H1 (cell line): ENCODE data around the gene SLC16A5. TPM values are rescaled to one million over a fixed set of nuclear protein-coding genes. Genes with fewer than 3 reads are reported as not detected.

Source experiments
- CTCF ChIA-PET: fragments of 300-600 bp; sonication (Branson Sonifier 250); formaldehyde crosslinking; loops from one replicate; lab custom pipeline; 2021; ENCODE audit not compliant: partially characterized antibody; lab: Charles Lee
- POLR2A ChIA-PET: fragments of 300-600 bp; sonication (Branson Sonifier 250); formaldehyde crosslinking; loops from one replicate; lab custom pipeline; 2021; ENCODE audit warnings: inconsistent platforms; ENCODE audit not compliant: partially characterized antibody; lab: Charles Lee
- DNase-seq, 2 experiments: peaks; one replicate each; pipeline versions ENCODE4 v3.0.0 to v3.0.0-alpha.2; 2010 to 2022; ENCODE audit warnings: low spot score in 2 of 2, low read depth in 1 of 2, mixed read lengths in 1 of 2
- FAIRE-seq: peaks from 2 replicates; lab custom pipeline; 2011; peaks lifted over from hg19 to GRCh38; lab: Jason Lieb, UNC
- H2AFZ ChIP-seq: 2 replicates; pipeline ENCODE4 v1.8.1; 2012; ENCODE audit warnings: low read length, inconsistent platforms
- H2AK5ac ChIP-seq: 2 replicates; pipeline ENCODE4 v1.6.1; 2013; ENCODE audit warnings: low read depth, low read length
- H2BK120ac ChIP-seq: replicated peaks from 2 replicates; pipeline ENCODE3; 2013; ENCODE audit warnings: low read depth, low read length, inconsistent platforms
- H2BK12ac ChIP-seq: 2 replicates; pipeline ENCODE4 v1.6.1; 2013; ENCODE audit warnings: low read depth, low read length
- H2BK15ac ChIP-seq: 2 replicates; pipeline ENCODE4 v1.6.1; 2013; ENCODE audit warnings: low read length
- H2BK20ac ChIP-seq: 2 replicates; pipeline ENCODE4 v1.6.1; 2013; ENCODE audit warnings: low read length
- H2BK5ac ChIP-seq: 2 replicates; pipeline ENCODE4 v1.6.1; 2013; ENCODE audit warnings: low read depth, low read length
- H3K14ac ChIP-seq: 2 replicates; pipeline ENCODE4 v1.6.1; 2013; ENCODE audit warnings: inconsistent platforms; ENCODE audit not compliant: insufficient read length
- H3K18ac ChIP-seq: 2 replicates; pipeline ENCODE4 v1.6.1; 2013; ENCODE audit warnings: low read length; ENCODE audit errors: extremely low read depth
- H3K23ac ChIP-seq: 2 replicates; pipeline ENCODE4 v1.6.1; 2013; ENCODE audit warnings: inconsistent platforms; ENCODE audit not compliant: insufficient read length
- H3K23me2 ChIP-seq: 2 replicates; pipeline ENCODE4 v1.6.1; 2013; ENCODE audit warnings: low read depth, low read length
- H3K27ac ChIP-seq: 2 replicates; pipeline ENCODE4 v1.6.1; 2011; ENCODE audit warnings: low read depth, low read length, inconsistent platforms
- H3K27me3 ChIP-seq, 4 experiments: replicated peaks in 1 of 4; 1 replicate in 1 of 4; 2 replicates in 3 of 4; pipeline versions ENCODE4 v1.6.1 to v1.8.1; 2011 to 2013; ENCODE audit warnings: low read length in 3 of 4, mild to moderate bottlenecking in 3 of 4, inconsistent platforms in 2 of 4, mixed read lengths in 2 of 4, moderate library complexity in 1 of 4; ENCODE audit not compliant: control insufficient read depth in 3 of 4, insufficient read depth in 3 of 4; ENCODE audit errors: extremely low read depth in 1 of 4
- H3K36me3 ChIP-seq, 4 experiments: 2 replicates each; pipeline versions ENCODE4 v1.6.1 to v1.8.1; 2011 to 2013; ENCODE audit warnings: mild to moderate bottlenecking in 4 of 4, low read length in 3 of 4, moderate library complexity in 2 of 4, control low read depth in 1 of 4, inconsistent platforms in 1 of 4; ENCODE audit not compliant: insufficient read depth in 4 of 4, control insufficient read depth in 2 of 4
- H3K4ac ChIP-seq: replicated peaks from 2 replicates; pipeline ENCODE3; 2013; ENCODE audit warnings: low read length, low read depth, mixed read lengths, inconsistent platforms; ENCODE audit not compliant: insufficient read length
- H3K4me1 ChIP-seq, 4 experiments: replicated peaks in 1 of 4; 1 replicate in 1 of 4; 2 replicates in 3 of 4; pipeline versions ENCODE4 v1.6.1 to v1.8.1; 2011 to 2013; ENCODE audit warnings: low read length in 3 of 4, inconsistent platforms in 2 of 4, mixed read lengths in 1 of 4; ENCODE audit not compliant: insufficient read depth in 4 of 4, control insufficient read depth in 3 of 4
- H3K4me2 ChIP-seq, 2 experiments: 2 replicates each; pipeline versions ENCODE4 v1.6.1 to v1.8.1; 2011 to 2013; ENCODE audit warnings: low read depth in 2 of 2, low read length in 2 of 2, control low read depth in 1 of 2, inconsistent platforms in 1 of 2, mild to moderate bottlenecking in 1 of 2; ENCODE audit not compliant: insufficient read depth in 1 of 2
- H3K4me3 ChIP-seq, 4 experiments: fragments of 200-600, 300-600 bp in 1 of 4; sonication (generic), shearing (Covaris generic), sonication (Bioruptor Twin) in 1 of 4; 2 replicates each; pipeline versions ENCODE4 v1.5.1 to v1.8.1; 2011 to 2016; ENCODE audit warnings: low read length in 4 of 4, low read depth in 3 of 4, control low read depth in 2 of 4, inconsistent platforms in 2 of 4, mild to moderate bottlenecking in 2 of 4, mixed read lengths in 1 of 4, moderate library complexity in 1 of 4; ENCODE audit not compliant: insufficient read depth in 2 of 4; ENCODE audit errors: extremely low read depth in 1 of 4
- H3K56ac ChIP-seq: replicated peaks from 2 replicates; pipeline ENCODE3; 2013; ENCODE audit warnings: low read depth, mild to moderate bottlenecking, mixed read lengths, low read length, inconsistent platforms; ENCODE audit not compliant: insufficient read length
- H3K79me1 ChIP-seq: 2 replicates; pipeline ENCODE4 v1.6.1; 2013; ENCODE audit warnings: low read depth, low read length, control low read depth
- H3K79me2 ChIP-seq, 2 experiments: 2 replicates each; pipeline versions ENCODE4 v1.6.1 to v1.8.1; 2012 to 2013; ENCODE audit warnings: low read length in 2 of 2, mild to moderate bottlenecking in 2 of 2, inconsistent platforms in 1 of 2; ENCODE audit not compliant: insufficient read depth in 2 of 2, control insufficient read depth in 1 of 2
- H3K9ac ChIP-seq, 4 experiments: replicated peaks in 1 of 4; 1 replicate in 1 of 4; 2 replicates in 3 of 4; pipeline versions ENCODE4 v1.6.1 to v1.8.1; 2011 to 2013; ENCODE audit warnings: low read depth in 3 of 4, low read length in 3 of 4, control low read depth in 2 of 4, mild to moderate bottlenecking in 2 of 4, moderate library complexity in 2 of 4, inconsistent platforms in 1 of 4; ENCODE audit errors: extremely low read depth in 1 of 4
- H3K9me3 ChIP-seq, 2 experiments: 2 replicates each; pipeline versions ENCODE4 v1.6.1 to v1.8.1; 2012 to 2013; ENCODE audit warnings: mild to moderate bottlenecking in 2 of 2, moderate library complexity in 2 of 2, control low read depth in 1 of 2, inconsistent platforms in 1 of 2, low read depth in 1 of 2, low read length in 1 of 2, mixed read lengths in 1 of 2; ENCODE audit not compliant: insufficient read depth in 2 of 2
- H4K20me1 ChIP-seq, 2 experiments: replicated peaks in 1 of 2; 2 replicates each; pipeline versions ENCODE3 to v1.8.1; 2011 to 2013; ENCODE audit warnings: inconsistent platforms in 2 of 2, low read length in 2 of 2, mild to moderate bottlenecking in 1 of 2; ENCODE audit not compliant: insufficient read depth in 2 of 2, control insufficient read depth in 1 of 2
- H4K5ac ChIP-seq: 2 replicates; pipeline ENCODE4 v1.6.1; 2013; ENCODE audit warnings: low read length, low read depth, mixed read lengths, inconsistent platforms; ENCODE audit not compliant: insufficient read length
- H4K8ac ChIP-seq: 2 replicates; pipeline ENCODE4 v1.8.0; 2013; ENCODE audit warnings: mild to moderate bottlenecking, moderate library complexity, low read length, inconsistent platforms; ENCODE audit not compliant: insufficient read depth; ENCODE audit errors: extremely low read depth
- H4K91ac ChIP-seq: replicated peaks from 2 replicates; pipeline ENCODE3; 2013; ENCODE audit warnings: low read length, mixed read lengths, inconsistent platforms; ENCODE audit not compliant: insufficient read length
- EP300 ChIP-seq, 2 experiments: IDR thresholded peaks; 1 replicate in 1 of 2; 2 replicates in 1 of 2; pipeline ENCODE4 v1.6.1; 2011 to 2012; ENCODE audit warnings: low read depth in 2 of 2, low read length in 2 of 2, mild to moderate bottlenecking in 2 of 2, borderline replicate concordance in 1 of 2, inconsistent platforms in 1 of 2, moderate library complexity in 1 of 2
- NANOG ChIP-seq: IDR thresholded peaks from 2 replicates; pipeline ENCODE4 v1.6.1; 2011; ENCODE audit warnings: low read length, low read depth, mild to moderate bottlenecking, inconsistent platforms; ENCODE audit not compliant: insufficient read depth, poor library complexity, severe bottlenecking
- POLR2A ChIP-seq, 2 experiments: IDR thresholded peaks; 1 replicate in 1 of 2; 2 replicates in 1 of 2; pipeline ENCODE4 v1.6.1; 2011; ENCODE audit warnings: low read depth in 2 of 2, low read length in 2 of 2, mild to moderate bottlenecking in 2 of 2; ENCODE audit errors: control extremely low read depth in 1 of 2
- WGBS, 2 experiments: shearing (Covaris generic) in 1 of 2; methylation state at CpG; one replicate each; pipeline versions ENCODE4 v1.1.6 to v1.1.7; 2013 to 2015; ENCODE audit warnings: low lambda C conversion rate in 2 of 2, mixed read lengths in 2 of 2, inconsistent platforms in 1 of 2, low coverage in 1 of 2, missing lambda C conversion rate in 1 of 2; ENCODE audit not compliant: insufficient replicate concordance in 2 of 2, insufficient coverage in 1 of 2, insufficient read length in 1 of 2; ENCODE audit errors: extremely low coverage in 1 of 2, missing lambda C conversion rate in 1 of 2; 5-methylcytosine and 5-hydroxymethylcytosine counted together
- polyA plus RNA-seq, 7 experiments: library from polyadenylated mRNA; depleted of rRNA in 3 of 7; stranded (reverse) in 5 of 7; unstranded in 2 of 7; fragments of >200 nt in 5 of 7; fragments of 200-250 nt in 2 of 7; gene quantifications; 1 replicate in 5 of 7; 2 replicates in 1 of 7; 4 replicates in 1 of 7; pipeline versions ENCODE4 v1.2.1 to v1.2.3, GENCODE V29; 2011 to 2013; ENCODE audit warnings: missing spikeins in 2 of 7, mixed read lengths in 2 of 7
- total RNA-seq: library from RNA; stranded (reverse); fragmentation: NEBNext Ultra II Directional; extraction: Animal tissue kit (Norgen Biotek cat#: 25700); gene quantifications from 2 replicates; pipeline ENCODE4 v1.2.1, GENCODE V29; 2021

SLC16A5 gene
- total and polyA plus RNA-seq, 2 of the 8 experiments (the other 6 are each of a cell fraction or from before 2014, with no cell fraction given), result 17.1 to 34.7 TPM

GRCh38 chr17:75125984-75126383 is 38.2 kb downstream of the SLC16A5 start:
- Histone ChIP-seq H3K56ac (no peak overlapping the region), H3K9ac (no peak overlapping the region; a peak in 1 of 7 replicates), H3K79me1 (no peaks in the 10 kb centered on the region; the same call in 1 of the 2 replicates), H3K27ac (0 out of 2 replicates have a peak overlapping the region, but pooled peaks have one; percentile 10), H3K4me3 (no peak overlapping the region), H3K4me1 (peaks cover 0 to 8% (median 4%) of the 10 kb centered on the region in 4 experiments; a peak in 5 of 7 replicates), H3K27me3 (no peaks in the 10 kb centered on the region; a peak in 1 of 7 replicates), H3K4me2 (no peak overlapping the region), H3K36me3 (peaks cover 0 to 10% (median 6%) of the 10 kb centered on the region in 4 experiments; a peak in 6 of 8 replicates), H2AK5ac (no peak overlapping the region), H3K23ac (no peak overlapping the region), H3K79me2 (peaks cover 0 to 9% of the 10 kb centered on the region in 2 experiments; a peak in 1 of 4 replicates), H3K4ac (no peak overlapping the region), H2BK20ac (no peak overlapping the region), H2BK15ac (no peak overlapping the region), H4K20me1 (peaks cover 8 to 11% of the 10 kb centered on the region in 2 experiments), H2BK12ac (no peak overlapping the region), H4K91ac (no peak overlapping the region), H2BK5ac (no peak overlapping the region), H2AFZ (no peak overlapping the region), H4K5ac (no peak overlapping the region), H3K23me2 (0 out of 2 replicates have a peak, but pooled peaks cover 2% of the 10 kb centered on the region), H3K9me3 (no peaks in the 10 kb centered on the region), H3K18ac (no peak overlapping the region), H3K14ac (no peak overlapping the region), H4K8ac (no peak overlapping the region), H2BK120ac (no peak overlapping the region)
- DNase-seq (no peak), FAIRE-seq (no peak)
- POLR2A ChIA-PET, result interaction anchor here (1.1 to 13.9 kb wide), 7 partner anchors 8 to 62 kb away, joined by 3 to 134 read pairs (median 7); no protein-coding TSS in a partner anchor
- no peak for TF ChIP-seq NANOG
- TF ChIP-seq EP300 (IDR thresholded peaks at IDR 0.05; ENCODE audit: borderline replicate concordance in 1 of 2, low read depth in 2 of 2, low read length in 2 of 2), result no peak
- 0 out of 3 replicates have a peak, but pooled peaks of 1 of the 2 experiments have one; percentile 18 for TF ChIP-seq POLR2A (IDR thresholded peaks at IDR 0.05; ENCODE audit: control extremely low read depth in 1 of 2, low read depth in 2 of 2, low read length in 2 of 2)
- WGBS, 2 experiments, result 81% methylated on average over 3 of the region's 3 CpGs; no CpG with 5 or more reads in 1 of the 2 experiments
- CTCF ChIA-PET, result interaction anchor here (0.7 to 12.9 kb wide), 8 partner anchors 12 to 286 kb away, joined by 3 to 239 read pairs (median 4); partner anchors contain the start of gene ARMC7
